Stimulated activated CD8-positive, alpha-beta memory T cell treated with anti-CD3 and anti-CD28 coated beads, Interleukin-7, amount 100 ng/mL, for 1 hour (primary cell): Measurements from ENCODE around the gene CFDP1.

ENCODE experiments used
- DNase-seq, 2 donors: peaks; one replicate each; pipeline ENCODE4 v3.0.0-alpha.2; 2020; ENCODE audit warnings: low read depth in 2 of 2

The CFDP1 gene

DNA sequence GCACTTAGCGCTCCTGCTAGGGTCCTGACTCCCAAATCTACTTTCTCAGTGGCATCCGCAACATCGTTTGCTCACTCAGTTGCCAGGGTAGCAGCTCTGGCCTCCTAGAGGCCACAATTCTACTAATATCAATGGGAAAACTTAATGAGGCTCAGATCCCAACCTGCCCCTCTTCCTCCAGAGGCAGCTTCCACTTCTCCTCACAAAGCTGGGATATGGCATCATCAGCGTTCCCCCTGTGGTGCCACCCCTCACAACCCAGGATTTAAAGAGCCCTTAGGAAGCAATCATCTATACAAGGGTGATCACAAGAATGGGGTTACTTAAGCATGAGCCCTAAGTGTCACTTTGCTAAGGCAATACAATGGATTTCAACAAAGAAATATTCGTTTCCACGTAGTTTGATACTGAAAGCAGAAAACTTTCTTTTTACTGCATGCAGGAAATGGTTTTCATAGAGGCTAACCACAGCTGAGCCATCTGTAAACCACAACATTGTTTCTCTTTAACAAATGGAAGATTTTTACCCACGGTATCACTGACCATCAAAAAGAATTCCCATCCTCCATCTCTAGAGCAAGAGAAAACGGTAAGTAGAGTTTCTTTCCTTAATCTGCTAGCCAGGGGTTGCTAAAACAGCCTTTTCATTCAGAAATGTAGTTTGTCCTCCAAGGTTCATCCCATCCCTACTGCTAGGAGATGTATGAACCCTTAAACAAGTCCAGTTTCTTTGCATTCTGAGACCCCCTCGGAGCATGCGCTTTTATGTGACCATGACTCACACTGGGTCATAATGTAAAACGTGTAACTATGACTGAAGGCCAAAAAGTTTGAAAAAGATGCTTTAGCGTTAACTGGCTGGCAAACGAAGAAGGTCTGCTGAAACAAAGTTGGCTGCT, 113.5 kb downstream of the CFDP1 start:
- DNase-seq: no peak

DNA sequence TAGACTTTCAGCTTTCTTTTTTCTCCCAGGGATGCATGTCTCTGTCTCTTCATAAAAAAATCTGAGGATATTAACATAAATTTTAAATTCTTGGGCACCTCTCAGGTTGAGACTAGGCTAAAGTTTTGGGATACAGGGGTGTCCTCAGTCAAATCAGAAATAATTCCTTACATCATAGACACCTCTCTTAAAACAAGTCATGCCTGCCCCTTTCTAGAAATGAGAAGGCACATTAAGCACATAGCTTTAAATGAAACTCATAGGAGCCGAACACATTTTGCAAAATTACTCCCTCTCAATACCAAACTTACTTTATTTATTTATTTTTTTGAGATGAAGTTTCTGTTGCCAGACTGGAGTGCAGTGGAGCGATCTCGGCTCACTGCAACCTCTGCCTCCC, 114.6 kb downstream of the CFDP1 start:
- no peak for DNase-seq

DNA sequence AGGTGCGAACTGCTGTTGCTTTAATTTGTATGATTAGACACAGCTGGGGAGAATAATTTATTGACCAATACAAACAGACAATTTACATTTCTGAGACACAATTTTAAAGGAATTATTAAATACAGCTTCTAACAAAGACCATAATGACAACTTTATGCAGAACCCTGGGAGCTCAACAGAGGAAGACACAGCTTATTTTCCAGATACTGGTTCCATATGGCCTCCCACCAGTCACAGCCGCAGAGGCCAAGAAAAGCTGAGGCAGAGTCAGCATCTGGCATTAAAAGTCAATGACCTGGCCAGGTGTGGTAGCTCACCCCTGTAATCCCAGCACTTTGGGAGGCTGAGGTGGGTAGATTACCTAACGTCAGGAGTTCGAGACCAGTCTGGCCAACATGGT, 115.8 kb downstream of the CFDP1 start:
- no peak for DNase-seq

DNA sequence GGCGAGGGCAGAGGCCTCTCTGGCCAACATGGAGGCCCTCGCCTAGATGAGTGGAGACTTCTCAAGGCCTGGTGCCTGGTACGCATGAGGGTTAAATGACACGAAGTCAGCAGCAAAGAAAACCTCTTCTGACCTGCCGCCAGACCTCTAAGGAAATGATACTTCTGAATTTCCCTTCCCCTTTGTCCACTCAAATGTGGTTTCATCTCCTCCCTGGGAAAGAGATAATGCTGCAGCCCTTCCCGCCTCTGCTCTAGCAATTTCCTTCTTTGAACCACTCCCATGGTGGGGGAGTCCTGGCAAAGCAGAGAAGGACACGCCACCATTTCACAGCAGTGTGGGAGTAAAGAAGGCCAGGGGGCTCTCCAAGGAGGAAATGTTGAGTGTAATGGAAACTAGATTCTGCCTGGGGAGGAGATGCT, 116.2 kb downstream of the CFDP1 start:
- no peak for DNase-seq

DNA sequence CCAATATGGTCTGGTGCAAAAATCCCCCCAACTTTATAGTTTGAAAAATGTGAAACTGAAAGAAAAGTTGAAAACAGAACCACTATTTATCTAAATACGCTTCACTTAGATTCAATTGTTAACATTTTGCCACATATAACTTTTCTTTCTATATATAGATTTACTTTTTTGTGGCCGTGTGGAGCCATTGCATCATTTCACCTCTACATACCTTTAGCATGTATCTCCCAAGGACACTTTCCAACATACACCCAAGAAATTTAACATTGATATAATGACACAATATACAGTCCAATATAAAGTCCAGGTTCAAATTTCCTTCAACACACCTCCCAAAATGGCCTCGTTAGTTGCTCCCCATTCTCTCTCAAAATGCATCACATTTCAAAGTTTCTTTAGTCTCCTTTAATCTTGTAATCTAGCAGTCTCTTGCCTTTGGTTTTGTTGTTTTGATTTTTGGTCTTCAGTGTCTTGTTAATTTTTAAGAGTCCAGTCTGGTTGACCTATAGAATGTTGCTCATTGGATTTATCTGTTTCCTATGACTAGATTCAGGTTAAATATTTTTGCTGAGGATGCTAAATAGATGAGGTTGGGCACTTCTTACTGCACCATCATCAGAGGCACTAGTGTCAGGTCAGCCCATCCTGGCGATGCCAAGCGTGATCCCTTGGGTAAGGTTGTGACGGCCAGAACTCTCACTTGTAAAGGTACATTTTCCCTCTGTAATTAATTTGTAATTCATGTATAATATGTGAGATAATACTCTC, 117.6 kb downstream of the CFDP1 start:
- DNase-seq: no peak

DNA sequence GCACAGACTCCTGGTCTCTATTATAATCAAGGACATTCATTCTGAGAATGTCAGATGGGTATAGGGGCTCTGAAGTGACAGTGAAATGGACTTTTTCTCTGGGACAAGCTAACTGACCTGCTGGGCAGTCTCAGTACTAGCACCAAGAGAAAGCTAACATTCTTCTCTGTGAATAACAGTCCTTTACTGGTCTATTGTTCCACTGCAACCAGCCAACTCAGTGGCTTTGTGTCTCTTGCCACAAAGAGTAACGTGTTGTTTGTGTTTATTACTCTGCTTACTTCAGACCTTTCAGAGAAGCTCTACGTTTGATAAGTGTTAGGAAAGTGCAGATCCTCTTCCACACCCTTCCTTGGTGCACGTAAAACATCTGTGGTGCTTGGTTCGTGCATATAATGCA, 120.4 kb downstream of the CFDP1 start:
- DNase-seq: no peak

DNA sequence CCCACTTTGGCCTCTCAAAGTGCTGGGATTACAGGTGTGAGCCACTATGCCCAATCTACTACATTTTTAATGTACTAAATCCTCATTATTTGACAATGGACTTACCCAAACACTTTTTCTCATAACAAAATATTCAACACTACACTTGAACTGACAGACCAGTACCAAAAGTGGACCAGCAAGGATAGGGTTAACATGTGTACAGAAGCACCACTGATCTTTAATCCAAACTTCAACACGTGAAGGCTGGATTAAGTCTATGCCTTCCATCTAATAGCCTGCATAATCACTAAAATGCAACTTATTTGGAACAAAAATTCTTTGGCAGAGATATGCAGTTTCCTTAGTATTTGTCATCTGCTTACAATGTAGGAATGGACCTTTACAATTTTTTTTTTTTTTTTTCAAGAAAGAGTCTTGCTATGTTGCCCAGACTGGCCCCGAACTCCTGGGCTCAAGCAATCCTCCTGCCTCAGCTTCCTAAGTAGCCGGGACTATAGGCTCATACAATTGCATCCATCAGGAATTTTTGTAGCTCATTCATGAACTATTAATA, 121.8 kb downstream of the CFDP1 start:
- no peak for DNase-seq

DNA sequence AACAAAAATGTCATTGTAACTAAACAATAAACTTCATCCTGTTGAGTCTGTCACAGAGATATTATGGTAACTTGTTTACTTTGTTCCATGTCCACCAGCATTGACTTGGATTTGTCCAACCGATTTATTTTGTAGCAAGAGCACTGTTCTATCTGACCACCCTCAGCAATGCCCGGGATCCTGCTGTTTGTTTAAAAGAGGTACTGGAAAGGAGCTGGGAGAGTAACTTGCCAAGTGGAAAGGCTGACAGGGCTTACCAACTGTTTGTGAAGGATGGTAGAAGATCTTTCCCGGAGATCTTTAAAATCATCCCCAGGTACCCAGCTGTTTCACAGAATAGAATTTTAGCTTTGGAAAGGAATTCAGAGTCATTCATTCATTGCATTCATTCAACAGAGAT, 122.8 kb downstream of the CFDP1 start:
- DNase-seq: no peak

DNA sequence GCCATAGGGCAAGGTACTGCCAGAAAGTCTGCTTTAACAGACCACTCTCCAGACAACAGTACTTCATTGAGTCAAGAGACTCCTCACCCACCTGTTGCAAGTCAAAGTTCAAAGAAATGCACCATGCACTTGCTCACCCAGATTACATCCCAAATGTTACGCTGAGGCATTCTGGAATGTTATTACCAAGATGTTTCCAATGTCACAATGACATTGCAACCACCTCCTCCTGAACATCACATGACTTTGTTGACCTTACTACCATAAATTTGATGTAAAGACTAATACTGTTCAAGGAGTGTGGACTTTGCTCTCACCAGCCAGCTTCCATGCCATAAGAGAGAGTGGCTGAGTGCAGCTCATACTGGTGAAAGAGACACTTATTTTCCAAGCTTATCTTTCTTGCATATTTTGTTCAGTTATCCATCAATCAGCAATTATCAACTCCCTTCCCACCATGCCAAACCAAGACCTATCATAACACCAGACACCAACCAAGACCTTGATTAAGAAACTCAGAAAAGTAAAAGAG, 123.3 kb downstream of the CFDP1 start:
- no peak for DNase-seq

DNA sequence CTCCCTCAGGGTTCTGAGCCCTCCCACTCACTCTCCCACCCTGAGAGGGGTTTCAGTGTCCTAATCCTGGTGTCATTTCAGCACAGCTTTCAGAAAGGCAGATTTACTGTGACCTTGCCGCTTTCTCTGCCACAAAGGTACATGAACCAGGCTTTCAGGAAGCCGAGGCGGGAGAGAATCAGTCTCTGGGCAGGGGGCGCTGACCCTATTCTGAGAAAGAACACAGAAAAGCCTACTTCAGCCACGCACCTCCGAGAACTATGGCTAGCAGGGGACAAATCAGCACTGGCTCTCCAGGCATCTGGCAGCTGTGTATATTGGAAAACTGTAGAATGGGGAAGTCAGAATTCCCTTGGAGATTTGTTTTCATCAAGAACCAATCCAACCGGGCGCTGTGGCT, 124.1 kb downstream of the CFDP1 start:
- no peak for DNase-seq

DNA sequence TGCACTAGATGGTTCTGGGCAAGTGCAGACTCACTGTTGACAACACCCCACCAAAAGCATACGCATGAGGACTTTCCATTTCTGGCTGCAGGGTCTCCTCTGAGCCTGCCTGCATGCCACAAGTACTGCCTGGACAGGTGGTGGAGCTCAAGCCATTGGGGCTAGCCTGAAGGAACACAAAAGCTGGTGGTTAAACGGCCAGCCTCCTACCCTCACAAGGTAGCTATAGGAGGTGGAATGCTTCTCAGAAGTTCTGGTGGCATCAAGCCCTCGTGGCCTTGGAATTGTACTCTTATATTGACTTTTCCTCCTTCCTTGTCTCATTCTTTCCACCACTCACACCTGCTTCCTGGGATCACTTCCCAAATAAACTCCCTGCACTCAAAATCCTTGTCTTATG, 125.3 kb downstream of the CFDP1 start:
- DNase-seq: no peak

DNA sequence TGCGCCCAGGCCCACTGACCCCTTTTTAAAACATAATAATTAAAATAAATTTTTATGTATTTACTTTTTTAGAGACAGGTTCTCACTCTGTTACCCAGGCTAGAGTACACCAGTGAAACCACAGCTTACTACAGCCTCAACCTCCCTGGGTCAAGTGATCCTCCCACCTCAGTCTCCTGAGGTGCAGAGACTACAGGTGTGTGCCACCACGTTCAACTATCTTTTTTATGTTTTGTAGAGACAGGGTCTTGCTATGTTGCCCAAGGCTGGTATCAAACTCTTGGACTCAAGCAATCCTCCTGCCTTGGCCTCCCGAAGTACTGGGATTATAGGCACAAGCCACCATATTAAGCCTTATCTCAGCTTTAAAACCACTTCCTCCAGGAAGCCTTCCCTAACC, 125.8 kb downstream of the CFDP1 start:
- DNase-seq: no peak

DNA sequence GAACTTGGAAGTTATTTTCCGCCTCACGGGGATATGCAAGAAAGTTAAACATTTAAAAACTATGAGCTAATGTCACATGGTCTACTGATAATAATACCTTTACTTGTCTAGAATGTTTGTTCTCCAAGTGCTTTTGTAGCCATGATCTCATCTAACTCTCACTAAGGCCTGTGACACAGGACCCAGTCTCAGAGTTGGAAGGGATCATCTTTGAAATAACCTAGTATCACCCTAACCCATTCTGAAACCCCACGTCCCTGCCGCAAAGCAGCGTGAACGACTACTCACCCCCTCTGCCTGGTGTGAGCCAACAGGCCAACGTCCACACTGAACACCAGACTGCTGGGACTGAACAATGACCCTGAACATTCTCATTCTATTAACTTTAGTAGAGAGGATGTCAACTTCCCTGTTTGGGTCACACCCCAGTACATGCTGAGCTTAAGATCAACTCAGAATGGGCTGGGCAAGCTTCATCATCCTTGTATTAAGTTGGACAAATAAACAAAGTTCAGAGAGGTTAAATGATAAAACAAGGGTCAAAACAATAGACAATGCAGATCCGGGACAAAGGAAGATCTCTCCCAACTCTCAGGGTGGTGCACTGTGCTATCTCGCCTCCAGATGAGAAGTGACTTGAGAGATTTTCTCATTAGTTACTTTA, 127.1 kb downstream of the CFDP1 start:
- DNase-seq: no peak

DNA sequence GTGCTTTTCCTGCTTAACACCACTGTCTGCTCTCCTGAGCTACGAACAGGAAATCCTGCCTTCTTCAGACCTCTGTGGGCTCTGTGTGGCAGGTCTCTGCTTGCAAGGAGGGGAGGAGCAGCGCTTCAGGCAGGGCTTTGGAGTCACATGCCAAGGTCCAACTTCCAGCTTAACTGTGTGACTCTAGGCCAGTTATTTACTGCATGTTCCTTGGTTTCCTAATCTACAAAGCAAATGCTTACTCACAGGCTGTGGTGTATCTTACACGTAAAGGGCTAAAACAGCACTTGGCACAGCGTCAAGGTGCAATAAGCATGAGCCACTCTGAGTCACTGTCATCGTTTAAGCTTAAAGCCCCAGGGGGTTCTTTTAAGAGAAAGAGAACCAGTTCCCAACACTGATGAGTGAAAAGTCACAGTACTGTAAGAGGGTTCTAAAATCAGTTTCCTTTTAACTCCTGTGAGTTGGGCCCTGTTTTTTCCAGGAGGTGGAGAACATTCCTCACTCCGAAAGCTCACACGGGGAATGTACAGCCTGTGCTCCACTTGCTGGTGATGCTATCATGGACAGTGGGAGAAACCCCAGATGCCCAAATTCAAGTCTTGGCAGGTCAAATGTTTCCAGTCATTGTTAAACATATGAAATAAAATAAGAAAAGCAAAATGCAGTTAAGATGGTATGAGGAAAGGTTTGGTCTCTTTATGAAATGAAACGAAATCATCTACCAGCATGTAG, 127.8 kb downstream of the CFDP1 start:
- DNase-seq: peak in 1 of 2 donors; percentile 4

DNA sequence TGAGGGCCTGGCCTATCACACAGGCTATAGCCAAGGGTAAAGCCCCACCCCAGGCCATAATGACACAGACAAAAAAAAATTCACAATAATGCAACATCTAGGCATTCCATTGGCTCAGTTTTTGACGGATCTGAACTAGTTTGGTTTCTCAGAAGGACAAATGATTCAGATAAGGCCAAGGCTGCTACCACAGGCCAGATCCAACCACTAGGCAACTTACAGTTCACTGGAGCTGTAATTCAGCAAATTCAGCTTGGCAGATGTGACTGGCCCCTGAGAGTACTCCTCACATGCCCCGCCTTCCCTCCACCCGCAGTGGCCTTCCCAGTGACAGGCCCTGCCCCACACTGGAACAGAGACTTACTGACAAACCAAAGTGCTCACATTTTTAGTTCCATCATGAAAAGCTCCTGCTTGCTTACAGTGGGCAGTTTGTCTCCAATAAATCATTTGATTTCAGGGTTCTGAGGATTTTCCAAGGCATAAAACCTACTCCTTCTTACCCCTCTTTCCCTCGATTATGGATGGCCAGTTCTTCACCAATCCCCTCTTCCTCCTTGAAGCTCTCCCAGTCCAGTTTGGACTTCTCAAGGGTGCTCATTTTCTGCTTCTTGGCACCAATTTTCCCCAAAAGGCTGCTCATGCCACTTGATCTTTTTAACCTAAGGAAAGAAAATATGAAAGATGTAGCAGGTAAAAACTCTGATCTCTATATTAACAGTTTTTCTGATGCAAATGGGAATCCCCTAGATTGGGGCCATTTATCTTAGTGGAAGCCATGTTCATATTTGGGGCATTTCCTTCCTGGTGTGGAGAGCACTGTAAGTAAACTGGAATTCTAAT, 128.6 kb downstream of the CFDP1 start:
- no peak for DNase-seq

DNA sequence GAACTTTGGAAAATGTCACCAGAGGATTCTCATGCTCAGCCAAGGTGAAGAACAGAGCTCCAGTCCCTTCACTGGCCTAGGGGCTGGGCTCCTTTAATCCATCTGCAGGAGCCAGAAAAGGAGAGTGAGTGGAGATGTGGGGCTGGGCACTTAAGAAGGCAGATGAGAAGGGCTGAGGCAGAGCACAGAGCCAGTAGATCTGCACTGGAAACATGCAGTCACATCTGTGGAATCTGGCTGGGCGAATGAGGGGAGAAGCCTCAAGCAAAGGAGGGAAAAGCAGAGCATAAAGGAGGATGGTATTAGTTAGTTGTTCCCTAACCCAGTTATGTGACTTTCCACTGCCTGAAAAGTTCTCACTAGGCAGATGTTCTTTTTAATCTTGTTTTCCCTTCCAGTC, 131.5 kb downstream of the CFDP1 start:
- no peak for DNase-seq

DNA sequence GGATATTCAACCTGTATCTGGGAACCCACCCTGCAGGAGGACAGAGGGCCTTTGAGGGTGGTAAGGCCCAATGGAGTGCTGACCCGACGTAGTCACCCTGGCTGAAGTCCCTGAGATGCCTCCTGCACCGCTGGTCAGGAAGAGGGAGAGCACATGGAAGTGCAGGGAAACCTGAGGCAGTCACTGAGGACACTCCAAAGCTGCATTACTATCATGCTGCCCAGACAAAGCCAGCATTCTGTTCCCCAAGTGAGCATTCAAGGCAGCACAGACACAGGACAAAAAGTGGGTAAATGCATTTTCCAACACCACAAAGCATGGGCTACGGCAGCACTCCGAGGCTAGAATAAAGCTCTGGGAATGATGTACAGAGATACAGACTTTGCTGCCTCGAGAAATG, 135.0 kb downstream of the CFDP1 start:
- no peak for DNase-seq

DNA sequence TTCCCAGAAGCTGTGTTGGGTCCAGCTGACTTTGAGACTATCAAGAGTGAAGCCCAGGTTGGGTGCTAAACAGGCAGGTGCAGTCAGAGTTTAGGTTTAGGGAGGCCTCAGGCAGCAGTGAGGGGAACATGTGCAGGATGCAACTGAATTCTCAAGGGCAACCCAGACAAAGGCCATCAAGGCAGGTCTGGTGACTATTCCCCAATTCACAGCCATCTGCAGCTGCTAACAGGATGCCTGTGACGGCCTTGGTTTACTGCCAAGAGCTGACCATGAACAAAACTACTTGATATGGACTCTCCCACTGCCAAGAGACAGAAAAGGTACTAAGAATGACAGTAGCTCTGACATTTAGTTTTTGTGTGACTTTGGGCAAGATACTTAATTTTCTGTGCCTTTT, 136.7 kb downstream of the CFDP1 start:
- no peak for DNase-seq

DNA sequence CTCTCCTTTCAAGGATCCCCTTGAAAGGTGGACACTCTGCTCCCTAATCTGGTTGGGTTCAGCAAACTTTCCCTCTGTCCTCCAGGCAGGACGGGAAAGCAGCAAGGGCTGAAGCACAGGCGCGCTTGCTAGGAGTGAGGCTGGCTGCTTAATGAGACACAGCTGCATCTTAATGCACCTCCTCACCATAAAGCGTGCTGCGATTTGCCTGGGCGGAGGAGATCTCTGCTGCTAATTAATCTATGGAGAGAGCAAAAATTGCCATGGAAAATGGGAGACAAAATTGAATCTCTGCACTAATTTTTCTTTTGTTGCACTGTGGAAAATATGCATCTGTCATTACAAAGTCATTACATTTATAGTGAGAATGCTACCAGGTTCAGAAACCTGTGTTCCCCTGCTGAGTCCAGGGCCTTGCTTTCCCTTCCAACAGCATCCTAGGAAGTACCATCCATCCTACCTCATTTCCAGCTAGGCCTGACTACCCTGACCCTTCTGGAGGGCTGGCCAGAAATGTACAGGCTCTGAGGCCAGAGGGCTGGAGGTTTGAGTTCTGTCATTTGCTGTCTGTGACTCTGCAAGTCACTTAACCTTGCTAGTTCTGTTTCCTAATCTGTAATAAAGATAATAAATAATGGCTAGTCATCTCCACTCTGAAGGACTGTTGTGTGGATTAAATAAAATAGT, 138.4 kb downstream of the CFDP1 start:
- DNase-seq: no peak

DNA sequence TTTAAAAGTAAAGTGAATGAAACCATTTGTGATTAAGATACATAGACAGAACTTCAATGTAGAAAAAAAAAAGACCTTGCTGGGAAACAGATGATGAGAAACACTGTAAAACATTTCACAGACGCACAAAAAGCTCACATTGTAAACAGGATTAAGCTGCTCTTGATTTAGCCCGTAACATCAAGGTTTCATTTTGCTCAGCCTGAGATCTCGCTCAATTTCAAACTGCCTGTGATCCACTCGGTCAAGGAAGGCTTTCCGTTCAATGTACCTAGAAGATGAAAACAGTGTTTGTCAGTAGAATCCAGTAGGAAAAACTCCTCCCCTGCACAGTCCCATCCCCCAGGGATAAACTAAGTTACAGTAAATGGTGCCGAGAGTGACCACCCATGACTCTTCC, 139.5 kb downstream of the CFDP1 start:
- no peak for DNase-seq
